ACC112 (cell line): Measurements from ENCODE around the gene ZDHHC7.
"Not testable (repeated sequence)": the region's sequence is repeated elsewhere in the genome, so short reads cannot be mapped to it uniquely, and the experiment has no call there.

Experiments used
- H2AFZ ChIP-seq: fragments of 200-600 bp; sonication (generic); one replicate; pipeline ENCODE4 v1.6.0; 2017; ENCODE audit warnings: antibody characterized with exemption, low read length; ENCODE audit not compliant: unreplicated experiment
- H3K27ac ChIP-seq: fragments of 200-600 bp; sonication (generic); 2 replicates; pipeline ENCODE4 v1.5.1; 2014; ENCODE audit warnings: low read depth, mild to moderate bottlenecking, antibody characterized with exemption, low read length, moderate library complexity
- H3K27me3 ChIP-seq: fragments of 200-600 bp; sonication (generic); 2 replicates; pipeline ENCODE4 v1.6.1; 2014; ENCODE audit warnings: mild to moderate bottlenecking, antibody characterized with exemption, low read length, moderate library complexity, mixed read lengths; ENCODE audit not compliant: insufficient read depth
- H3K36me3 ChIP-seq: fragments of 200-600 bp; sonication (generic); 2 replicates; pipeline ENCODE4 v1.6.1; 2016; ENCODE audit warnings: mild to moderate bottlenecking, antibody characterized with exemption, low read length, moderate library complexity, mixed read lengths; ENCODE audit not compliant: insufficient read depth
- H3K4me1 ChIP-seq: fragments of 200-600 bp; sonication (generic); one replicate; pipeline ENCODE4 v1.6.1; 2016; ENCODE audit warnings: low read length, mixed read lengths; ENCODE audit not compliant: insufficient read depth, unreplicated experiment, control insufficient read depth
- H3K4me3 ChIP-seq: fragments of 200-600 bp; sonication (generic); 2 replicates; pipeline ENCODE4 v1.5.1; 2014; ENCODE audit warnings: mild to moderate bottlenecking, low read depth, low read length
- H3K79me2 ChIP-seq: fragments of 200-600 bp; sonication (generic); one replicate; pipeline ENCODE4 v1.6.0; 2016; ENCODE audit warnings: low read length; ENCODE audit not compliant: control insufficient read depth, unreplicated experiment, insufficient read depth

The ZDHHC7 gene

DNA sequence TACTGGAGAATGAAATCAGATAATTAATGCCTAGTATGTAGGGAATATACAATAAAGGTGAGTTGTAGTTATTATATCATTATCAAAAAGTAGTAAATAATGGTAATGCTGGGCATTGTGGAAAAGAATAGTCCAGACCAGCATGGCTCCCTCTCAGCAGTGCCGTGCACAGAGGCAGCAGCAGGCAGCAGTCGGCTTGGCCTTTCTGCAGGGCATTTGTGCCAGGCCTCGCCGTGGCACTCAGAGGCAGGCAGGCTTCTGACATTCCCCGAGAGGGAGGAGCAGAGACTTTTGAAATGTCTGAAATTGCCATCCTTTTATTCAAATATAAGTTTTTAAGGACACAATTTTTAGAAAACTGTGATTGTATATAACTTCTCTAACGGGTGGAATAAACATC is 31.3 kb upstream of the ZDHHC7 start:
- Histone ChIP-seq H3K36me3 (no peaks in the 10 kb centered on the region), H3K27me3 (no peaks in the 10 kb centered on the region), H3K27ac (no peak overlapping the region), H3K79me2 (peaks cover 3% of the 10 kb centered on the region), H2AFZ (no peak overlapping the region), H3K4me3 (no peak overlapping the region), H3K4me1 (no peaks in the 10 kb centered on the region)

DNA sequence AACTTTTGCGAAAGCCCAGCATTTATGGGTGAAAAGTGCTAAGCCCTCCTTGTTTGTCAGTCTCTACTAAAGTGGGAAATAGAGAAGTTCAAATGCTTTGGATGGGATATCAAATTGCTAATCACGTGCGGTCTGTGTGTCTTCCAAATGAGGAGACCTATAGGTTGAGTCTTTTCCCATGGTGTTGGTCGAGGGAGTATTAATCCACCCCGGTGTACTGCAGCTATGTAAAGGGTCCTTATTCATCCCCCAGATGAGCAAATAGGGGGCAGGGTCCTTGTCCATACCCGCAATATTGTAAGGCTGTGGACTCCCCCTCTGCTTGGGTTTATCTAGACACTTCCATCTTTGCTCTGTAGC is 30.8 kb upstream of the ZDHHC7 start:
- Histone ChIP-seq H2AFZ (no peak overlapping the region), H3K36me3 (no peaks in the 10 kb centered on the region), H3K27me3 (no peaks in the 10 kb centered on the region), H3K4me3 (no peak overlapping the region), H3K4me1 (peaks cover 4% of the 10 kb centered on the region), H3K27ac (no peak overlapping the region), H3K79me2 (peaks cover 3% of the 10 kb centered on the region)

DNA sequence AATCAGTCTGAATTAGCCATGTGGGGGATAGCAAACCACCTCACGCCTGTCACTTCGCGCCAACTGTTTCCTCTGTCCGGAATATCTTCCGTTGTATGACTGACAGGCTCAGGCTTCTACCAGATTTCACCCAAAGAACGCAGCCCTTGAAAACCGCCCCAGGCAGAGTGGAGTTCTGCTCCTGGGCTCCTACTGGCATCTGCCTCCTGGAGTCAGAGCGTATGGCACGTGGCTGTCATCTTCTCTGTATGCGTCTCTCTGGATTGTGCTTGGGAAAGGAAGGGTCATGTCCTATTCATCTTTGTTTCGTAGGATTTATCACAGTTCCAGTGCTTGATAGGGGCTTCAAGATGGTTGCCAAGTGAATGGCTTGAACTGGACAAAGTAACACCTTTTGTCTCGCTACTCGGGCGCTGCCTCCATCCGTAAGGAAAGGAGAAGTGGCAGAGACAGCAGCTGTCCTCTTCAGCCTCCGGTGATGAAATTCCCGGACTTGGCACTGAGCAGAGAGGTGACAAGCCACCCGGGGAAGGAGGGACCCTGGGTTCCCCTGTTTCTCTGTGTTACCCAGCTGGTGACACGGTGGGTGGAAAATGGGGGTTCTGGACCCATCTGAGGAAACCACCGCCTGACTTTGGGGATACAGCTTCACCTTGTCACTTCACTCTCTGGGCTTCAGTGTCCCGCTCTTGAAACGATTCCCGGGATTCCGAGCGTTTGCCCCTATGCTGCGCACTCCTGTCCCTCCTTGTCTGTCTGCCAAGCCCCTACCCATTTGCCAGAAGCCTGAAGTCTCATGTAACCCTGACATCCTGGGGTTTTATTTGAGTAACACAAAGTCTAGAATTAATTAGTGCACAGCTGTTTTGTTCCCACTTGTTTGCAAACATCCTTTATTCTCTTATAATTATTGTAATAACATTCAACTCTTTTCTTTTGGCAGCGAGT is 30.2 kb upstream of the ZDHHC7 start:
- Histone ChIP-seq H3K27me3 (no peaks in the 10 kb centered on the region), H3K4me1 (peaks cover 8% of the 10 kb centered on the region), H3K27ac (no peak overlapping the region), H3K4me3 (no peak overlapping the region), H3K79me2 (peaks cover 3% of the 10 kb centered on the region), H2AFZ (no peak overlapping the region), H3K36me3 (no peaks in the 10 kb centered on the region)

DNA sequence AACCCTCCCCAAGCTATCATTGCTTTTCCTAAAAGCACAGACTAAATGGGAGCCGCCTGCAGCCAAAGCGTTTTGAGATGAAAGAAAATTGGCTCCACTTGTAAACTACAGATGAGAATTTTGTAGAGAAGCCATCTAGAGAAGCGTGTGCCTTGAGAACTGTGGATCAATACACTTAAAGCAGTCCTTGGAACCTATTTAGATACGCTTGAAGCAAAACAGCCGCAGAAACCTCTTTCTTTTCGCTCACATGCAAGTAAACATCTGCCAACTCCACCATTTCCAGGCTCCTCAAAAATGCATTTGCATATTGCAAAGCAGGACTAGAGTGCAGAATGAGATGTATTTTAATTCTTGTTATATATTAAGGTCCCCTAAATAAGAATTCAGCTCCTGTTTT is 29.4 kb upstream of the ZDHHC7 start:
- Histone ChIP-seq H3K27me3 (no peaks in the 10 kb centered on the region), H3K36me3 (no peaks in the 10 kb centered on the region), H3K4me3 (no peak overlapping the region), H3K79me2 (peaks cover 3% of the 10 kb centered on the region), H3K4me1 (peaks cover 8% of the 10 kb centered on the region), H3K27ac (no peak overlapping the region), H2AFZ (no peak overlapping the region)

DNA sequence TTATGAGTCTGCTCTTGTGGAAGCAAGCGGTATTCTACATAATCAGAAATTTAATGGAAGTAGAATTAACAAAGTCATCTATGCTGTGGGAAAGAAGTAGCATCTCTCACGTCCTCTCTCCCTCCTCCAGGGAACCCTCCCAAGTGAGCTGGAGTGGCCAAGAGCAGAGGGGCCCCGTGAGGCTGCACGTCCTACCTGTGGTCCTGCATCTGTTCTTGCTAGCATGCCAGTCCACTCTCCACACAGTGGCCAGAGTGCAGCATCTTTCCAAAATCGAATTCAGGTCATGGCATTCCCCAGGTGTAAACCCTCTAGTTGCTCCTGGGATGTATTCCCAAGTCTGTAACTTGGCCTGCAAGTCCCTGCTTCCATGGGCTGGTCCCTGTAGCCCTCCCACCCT is 26.4 kb upstream of the ZDHHC7 start:
- no peak overlapping the region for H3K4me3 ChIP-seq

DNA sequence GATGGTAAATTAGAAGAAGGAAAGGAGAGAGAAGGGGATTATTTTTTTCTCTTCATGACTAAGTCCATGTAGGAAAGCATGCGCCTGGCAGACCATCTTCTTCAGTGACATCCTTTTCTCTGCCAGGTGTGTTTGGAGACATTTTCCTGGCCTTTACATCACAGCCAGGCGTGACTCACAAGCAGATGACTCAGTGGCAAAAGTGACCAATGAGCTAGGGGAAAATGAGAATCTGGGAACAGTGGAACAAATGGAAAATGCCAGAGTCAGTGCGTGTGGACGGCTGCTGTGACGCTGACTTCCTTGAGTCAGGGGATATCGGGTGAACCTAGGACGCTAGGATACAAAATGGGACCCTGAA is 25.7 kb upstream of the ZDHHC7 start:
- peaks cover 3% of the 10 kb centered on the region for H3K79me2 ChIP-seq
- H3K4me1 ChIP-seq: peaks cover 8% of the 10 kb centered on the region
- H3K27ac ChIP-seq: no peak overlapping the region; the same call in 1 of the 2 replicates
- no peak overlapping the region for H3K4me3 ChIP-seq
- H2AFZ ChIP-seq: no peak overlapping the region
- no peaks in the 10 kb centered on the region for H3K36me3 ChIP-seq
- no peaks in the 10 kb centered on the region for H3K27me3 ChIP-seq

More for the DNA sequence above, 26.4 kb upstream of the ZDHHC7 start:
- Histone ChIP-seq H3K4me1 (peaks cover 8% of the 10 kb centered on the region), H3K79me2 (peaks cover 3% of the 10 kb centered on the region), H3K27ac (no peak overlapping the region), H3K27me3 (no peaks in the 10 kb centered on the region), H3K36me3 (no peaks in the 10 kb centered on the region), H2AFZ (no peak overlapping the region)

DNA sequence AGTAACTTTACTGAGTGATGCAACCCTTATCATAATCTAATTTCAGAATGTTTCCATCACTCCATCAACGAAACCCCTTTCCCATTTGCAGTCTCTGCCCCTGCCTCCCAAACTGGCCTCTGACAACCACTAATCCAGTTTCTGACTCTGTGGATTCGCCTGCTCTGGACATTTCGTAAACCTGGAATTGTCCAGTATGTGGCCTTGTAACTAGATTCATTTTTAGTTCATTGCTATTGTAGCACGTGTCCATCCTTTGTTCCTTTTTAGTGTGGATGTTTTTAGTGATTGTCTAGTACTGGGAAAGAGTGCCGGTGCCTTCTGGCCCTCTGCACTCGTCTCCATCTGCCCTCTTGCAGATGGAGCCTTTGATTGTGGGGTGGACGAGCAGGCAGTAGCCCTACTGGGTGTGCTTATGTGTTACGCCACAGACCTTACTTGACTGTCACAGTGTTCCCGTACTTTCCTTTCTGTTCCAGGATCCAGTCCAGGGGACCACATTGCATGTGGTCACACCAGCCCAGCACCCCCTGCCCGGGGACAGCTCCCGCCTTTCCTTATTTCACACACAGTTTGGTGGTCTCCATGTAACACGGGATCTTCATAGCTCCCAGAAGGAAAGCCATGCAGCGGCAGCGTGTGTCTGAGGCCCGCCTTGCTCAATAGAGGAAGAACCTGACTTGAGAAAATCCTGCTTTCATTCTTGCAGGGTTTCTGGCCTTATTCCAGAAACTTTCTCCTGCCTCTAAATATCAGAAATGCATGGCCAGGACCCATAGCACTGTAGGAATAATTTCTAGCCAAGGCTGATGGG is 25.1 kb upstream of the ZDHHC7 start:
- Histone ChIP-seq H3K79me2 (peaks cover 3% of the 10 kb centered on the region), H3K4me3 (no peak overlapping the region), H3K36me3 (no peaks in the 10 kb centered on the region), H2AFZ (no peak overlapping the region), H3K27ac (no peak overlapping the region), H3K4me1 (peaks cover 8% of the 10 kb centered on the region), H3K27me3 (no peaks in the 10 kb centered on the region)

DNA sequence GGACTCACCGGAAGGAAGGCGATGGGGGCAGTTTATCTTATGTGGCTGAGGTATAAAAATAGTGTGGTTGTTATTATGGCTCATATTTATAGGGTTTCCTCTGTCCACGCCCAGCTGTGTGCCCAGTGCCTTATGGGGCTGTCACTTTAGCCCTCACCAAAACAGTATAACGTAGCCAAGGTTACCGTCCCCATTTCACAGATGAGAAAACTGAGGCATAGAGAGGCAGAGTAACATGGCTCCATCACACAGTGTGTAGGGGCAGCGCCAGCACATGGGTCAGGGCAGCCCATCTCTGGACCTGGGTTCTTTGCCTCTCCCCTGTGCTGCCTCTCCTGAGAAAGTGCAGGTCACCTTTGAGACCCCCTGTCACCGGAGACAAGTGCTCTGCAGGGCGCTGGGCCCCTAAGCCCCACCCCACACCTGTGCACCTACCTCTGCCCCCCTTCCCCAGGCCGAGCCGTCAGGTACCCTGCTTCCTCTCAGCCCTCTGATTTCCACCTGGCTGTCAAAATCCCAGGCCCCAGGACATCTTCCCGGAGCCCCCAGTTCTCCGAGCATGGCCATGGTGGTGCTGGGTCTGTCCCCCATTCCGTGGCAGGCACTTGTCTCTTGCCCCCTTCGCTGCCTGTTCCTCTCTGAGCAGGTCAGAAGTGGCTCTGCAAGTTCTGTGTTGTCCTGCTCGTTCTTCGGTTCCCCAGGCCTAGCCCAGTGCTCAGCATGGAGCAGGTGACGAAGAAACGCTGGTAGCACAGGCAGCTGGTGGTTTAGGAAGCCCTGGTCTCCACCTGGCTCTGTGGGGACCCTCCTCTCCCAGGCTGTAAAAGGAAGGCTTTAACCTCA is 23.5 kb upstream of the ZDHHC7 start:
- Histone ChIP-seq H3K36me3 (no peaks in the 10 kb centered on the region), H3K4me3 (no peak overlapping the region), H2AFZ (no peak overlapping the region), H3K27me3 (no peaks in the 10 kb centered on the region), H3K27ac (no peak overlapping the region), H3K79me2 (peaks cover 3% of the 10 kb centered on the region), H3K4me1 (peaks cover 9% of the 10 kb centered on the region)

DNA sequence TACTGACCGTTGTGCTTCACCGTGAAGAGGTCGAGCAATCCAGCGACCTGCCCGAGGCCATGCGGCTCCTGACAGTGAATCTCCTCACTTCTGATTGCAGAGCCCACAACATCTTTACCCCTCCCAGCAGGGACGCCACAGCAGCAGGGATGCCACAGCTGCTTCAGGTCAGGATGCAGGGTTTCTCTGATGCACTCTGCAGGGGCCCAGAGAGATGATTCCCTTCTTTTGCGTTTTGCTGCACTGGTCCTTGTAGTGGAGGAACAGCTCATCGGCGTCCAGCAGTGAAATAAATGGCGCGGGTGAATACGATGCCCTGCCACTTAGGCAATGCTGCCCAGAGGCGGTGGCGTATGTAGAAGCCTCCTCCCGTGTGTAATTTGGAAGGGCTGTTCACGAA is 21.8 kb upstream of the ZDHHC7 start:
- no peak overlapping the region for H3K27ac ChIP-seq
- peaks cover 25% of the 10 kb centered on the region for H3K4me1 ChIP-seq
- no peaks in the 10 kb centered on the region for H3K27me3 ChIP-seq

DNA sequence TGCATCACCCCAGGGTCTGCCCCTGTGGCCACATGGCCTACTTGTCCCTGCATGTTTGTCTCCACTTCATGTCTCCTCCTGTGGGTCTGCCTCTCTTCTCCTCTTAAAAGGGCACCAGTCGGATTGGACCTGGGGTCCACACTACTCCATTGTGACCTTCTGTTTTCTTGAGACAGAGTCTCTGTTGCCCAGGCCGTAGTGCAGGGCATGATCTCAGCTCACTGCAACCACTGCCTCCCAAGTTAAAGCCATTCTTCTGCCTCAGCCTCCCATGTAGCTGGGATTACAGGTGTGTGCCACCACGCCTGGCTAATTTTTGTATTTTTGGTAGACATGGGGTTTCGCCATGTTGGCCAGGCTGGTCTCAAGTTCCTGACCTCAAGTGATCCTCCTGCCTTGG is 20.9 kb upstream of the ZDHHC7 start:
- H2AFZ ChIP-seq, H3K4me3 ChIP-seq, H3K27me3 ChIP-seq, H3K36me3 ChIP-seq, H3K79me2 ChIP-seq, H3K27ac ChIP-seq: not testable (repeated sequence)
- H3K4me1 ChIP-seq: peaks cover 23% of the 10 kb centered on the region

More for the DNA sequence above, 21.8 kb upstream of the ZDHHC7 start:
- Histone ChIP-seq H3K36me3 (no peaks in the 10 kb centered on the region), H3K79me2 (peaks cover 3% of the 10 kb centered on the region), H3K4me3 (no peak overlapping the region), H2AFZ (no peak overlapping the region)
